HG03066 (cell line): ENCODE data around the gene RIPOR2.
"Not testable (repeated sequence)": the region's sequence is repeated elsewhere in the genome, so short reads cannot be mapped to it uniquely, and the experiment has no call there.

Experiments
- ATAC-seq: cut with Tn5 transposase; IDR thresholded peaks from one replicate; pipeline ENCODE4 v1.9.1; 2021; ENCODE audit warnings: low read depth; ENCODE audit not compliant: unreplicated experiment

The RIPOR2 gene

DNA sequence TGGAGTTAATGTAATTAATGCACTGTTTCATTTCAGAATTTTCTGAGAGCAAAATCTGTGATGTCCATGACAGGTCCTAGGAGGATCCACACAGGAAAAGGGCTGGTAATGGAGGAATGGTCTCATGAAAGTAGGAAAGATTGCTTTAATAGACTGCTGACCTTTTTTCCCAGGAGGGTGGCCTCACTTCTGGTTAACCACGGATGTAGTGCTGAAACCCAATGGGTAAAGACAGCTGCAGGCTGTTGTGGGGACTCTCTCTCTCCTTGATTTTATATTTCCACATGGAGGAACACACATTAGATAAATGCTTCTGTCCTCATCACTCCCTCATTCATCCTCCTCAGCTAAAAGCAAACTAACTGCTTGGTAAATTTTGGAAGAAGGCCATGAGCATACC lies 23.6 kb upstream of the RIPOR2 start:
- ATAC-seq = no peak

DNA sequence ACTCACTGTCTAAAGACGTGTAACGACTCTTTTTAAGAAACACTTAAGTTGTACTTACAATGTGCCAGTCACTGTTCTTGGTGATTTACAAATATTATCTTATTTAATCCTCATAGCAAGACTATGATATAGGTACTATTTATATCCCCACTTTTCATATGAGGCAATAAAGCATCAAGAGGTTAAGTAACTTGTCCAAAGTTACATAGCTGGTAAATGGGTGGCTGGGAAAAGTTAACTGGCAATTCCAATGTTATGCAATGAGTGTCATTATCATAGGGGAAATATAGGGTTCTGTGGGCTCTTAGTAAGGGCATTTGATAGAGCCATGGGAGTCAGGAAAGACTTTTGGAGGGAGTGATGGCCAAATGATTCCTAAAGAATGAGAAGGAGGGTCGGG lies 21.4 kb upstream of the RIPOR2 start:
- no peak for ATAC-seq

- no peak for ATAC-seq
Observed at GRCh38 chr6:24953726-24954125, 18.0 kb upstream of the RIPOR2 start.

GRCh38 chr6:24951811-24952299 lies 16.1 kb upstream of the RIPOR2 start:
- ATAC-seq = no peak

DNA sequence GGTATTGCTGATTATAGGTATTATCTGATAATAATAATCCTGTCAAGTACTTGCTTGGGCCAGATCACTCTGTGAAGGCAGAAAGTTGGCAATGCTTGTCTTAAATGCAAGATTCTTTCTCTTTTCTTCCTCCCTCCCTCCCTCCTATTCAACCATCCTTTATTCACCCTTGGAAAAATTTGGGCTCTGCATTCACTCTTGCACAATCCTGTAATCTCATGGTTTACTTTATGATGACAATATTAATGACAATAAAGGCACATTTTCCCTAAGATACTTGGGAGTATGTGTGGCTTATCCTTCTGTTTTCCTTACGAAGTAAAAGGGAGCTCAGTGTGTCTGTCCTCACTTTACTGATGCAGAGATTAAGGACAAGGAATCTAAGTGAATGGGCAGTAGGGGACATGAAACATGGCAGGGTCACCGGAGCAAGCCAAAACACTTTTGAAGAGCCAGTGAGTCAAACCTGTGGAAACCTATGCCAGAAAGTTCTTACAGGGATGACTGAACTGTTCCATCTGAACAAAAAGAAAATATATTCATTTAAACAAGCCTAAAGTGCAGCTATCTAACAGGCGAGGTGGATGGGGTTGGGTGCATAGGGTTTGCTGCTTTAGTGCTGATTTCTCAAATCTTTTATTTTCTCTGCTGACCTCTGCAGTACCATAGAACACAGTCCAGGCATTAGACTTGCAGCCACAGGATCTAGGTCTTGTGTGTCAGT lies 14.6 kb upstream of the RIPOR2 start:
- no peak for ATAC-seq

DNA sequence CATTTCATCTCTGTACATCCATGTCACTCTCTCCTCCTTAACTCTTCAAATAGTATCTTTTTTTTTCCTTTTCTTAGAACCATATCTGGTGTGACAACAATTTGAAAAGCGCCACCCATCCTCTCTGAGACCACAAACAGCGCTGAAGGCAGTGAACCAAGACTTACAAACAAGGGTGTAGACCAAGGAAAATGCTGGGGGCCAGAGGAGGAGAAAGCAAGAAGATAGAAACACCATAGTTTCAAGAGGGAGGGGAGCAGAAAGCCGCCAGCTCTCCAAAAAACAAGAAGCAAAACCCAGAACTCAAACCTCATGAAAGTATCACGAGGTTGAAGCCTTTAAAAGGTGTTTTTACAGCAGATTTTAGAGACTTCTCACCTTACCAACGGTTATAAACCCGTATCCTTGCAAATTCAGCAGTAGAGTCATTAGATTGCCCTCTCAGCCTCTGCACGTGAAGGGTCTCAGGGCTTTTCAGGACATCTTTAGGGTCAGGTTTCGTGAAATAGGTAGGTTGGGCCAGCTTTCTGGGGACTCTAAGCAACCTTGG lies 13.3 kb upstream of the RIPOR2 start:
- ATAC-seq = peak; percentile 96

DNA sequence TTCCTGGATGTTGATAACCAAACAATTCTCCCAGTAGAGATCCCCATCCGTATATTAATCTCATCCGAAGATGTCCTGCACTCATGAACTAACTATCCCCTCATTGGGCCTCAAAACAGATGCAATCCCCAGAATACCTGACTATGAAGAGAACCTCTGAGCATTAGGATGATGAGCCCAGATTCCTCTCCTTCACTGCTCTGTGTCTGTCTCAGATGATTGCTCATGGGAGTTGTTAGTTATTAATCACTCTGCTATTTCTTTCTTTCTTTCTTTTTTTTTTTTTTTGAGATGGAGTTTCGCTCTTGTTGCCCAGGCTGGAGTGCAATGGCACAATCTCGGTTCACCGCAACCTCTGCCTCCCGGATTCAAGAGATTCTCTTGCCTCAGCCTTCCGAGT lies 12.5 kb upstream of the RIPOR2 start:
- not testable (repeated sequence) for ATAC-seq

DNA sequence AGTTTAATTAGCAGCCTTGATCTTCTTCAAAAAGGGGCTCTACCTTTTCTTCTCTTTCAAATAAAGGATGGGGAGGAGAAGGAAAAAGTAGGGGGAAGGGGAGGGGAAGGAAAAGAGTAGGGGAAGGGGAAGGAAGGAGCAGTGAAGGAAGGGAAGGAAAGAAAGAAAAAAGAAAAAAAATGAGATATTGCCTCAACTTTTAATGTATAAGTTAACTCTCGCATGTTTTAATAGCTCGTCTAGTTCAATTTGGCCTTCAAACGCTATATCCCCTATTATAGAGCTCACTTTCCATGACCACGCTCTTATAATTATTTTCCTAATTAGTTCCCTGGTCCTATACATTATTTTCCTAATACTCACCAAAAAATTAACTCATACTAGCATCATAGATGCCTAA lies 11.9 kb upstream of the RIPOR2 start:
- ATAC-seq = no peak

GRCh38 chr6:24945054-24945453 lies 9.3 kb upstream of the RIPOR2 start:
- ATAC-seq = no peak

DNA sequence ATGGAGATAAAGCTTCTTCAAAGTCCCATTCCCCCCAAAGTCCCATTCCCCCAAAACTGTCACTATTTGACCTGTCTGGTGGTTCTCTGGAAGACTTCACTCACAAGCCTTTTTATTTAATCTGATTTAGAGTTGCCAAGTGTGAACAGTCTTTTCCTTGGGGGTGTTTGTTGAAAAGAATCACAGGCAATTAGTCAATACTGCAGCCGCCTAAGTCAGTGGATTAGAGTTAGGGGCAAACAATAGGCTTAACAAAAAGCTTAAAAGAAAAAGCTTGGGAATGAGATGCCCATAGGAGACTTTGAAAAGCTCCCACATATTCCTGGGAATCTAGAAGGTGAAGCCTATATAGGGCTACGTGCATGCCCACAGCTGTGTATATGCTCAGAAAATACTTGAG lies 8.0 kb upstream of the RIPOR2 start:
- no peak for ATAC-seq

DNA sequence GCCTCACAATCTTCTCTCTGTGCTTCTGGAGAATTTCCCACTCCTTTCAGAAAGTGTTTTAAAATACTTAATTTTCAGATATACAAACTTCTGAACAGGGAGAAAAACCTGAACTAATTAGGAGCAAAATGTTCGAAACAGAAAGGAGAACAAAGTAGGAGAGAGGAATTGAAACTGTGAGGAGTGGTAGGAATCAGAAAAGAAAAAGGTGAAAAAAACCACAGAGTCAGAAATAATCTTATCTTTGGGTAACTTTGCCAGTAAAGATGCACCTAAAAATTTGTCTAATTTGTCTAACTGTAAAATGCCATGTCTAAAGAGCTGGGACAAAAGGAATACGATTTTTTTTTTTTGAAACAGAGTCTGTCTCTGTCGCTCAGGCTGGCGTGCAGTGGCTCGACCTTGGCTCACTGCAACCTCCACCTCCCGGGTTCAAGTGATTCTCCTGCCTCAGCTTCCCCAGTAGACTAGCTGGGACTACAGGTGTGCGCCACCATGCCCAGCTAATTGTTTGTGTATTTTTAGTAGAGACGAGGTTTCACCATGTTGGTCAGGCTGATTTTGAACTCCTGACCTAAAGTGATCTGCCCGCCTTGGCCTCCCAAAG lies 4.7 kb upstream of the RIPOR2 start:
- no peak for ATAC-seq

DNA sequence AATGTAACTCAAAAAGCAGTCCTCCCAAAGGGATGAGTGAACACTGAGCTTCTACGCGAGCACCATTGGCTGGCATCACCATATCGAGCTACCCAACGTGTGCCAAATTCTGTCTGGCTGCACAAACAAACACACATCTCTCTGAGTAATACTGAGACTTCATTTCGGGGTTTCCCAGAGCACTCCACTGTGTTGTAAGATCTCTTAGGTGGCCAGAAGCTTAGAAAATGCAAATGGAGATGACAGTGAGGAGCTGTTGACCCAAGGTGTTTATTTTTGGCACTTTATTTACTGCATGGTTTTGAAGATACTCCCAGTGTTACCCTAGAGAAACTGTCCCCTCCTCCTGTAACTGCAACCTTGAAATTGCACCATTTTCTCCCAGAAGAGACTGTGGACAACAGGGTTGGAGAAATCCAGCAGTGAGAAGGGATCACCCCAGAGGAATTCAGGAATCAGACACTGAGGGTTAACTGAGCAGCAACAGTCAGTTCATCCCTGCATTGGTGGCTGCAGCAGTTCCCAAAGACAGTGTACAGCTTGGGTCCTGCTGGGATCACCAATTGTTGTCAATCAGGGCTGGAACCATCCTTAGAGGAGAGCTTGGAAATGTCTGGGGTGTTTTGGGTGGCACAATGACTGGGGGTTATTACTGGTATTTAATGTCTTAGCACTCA lies 1.0 kb upstream of the RIPOR2 start:
- peak; percentile 56 for ATAC-seq

DNA sequence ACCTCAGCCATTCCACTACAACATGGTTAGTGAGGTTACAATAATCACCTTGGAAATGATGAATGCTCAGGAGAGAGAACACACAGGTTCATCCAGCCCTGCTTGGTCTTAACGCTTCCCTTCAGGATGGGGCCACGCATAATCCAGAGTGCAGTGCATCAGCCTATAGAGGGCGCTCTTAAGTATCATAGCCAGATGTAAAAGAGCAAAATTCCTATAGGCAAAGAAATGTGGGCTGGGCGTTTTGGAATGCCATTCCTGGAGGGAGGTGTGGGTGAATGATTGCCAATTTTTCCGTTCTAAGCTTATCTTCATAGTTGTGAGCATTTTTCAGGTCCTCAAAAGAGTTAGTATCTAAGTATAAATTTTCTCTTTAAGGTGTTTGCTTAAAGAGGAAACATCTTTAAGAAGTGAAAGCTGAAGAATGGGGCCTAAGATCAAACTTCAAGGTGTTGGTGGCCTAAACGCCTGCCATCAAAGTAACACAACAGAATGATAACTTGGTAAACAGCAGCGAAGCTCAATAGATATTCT lies 1.8 kb downstream of the RIPOR2 start:
- ATAC-seq = no peak

DNA sequence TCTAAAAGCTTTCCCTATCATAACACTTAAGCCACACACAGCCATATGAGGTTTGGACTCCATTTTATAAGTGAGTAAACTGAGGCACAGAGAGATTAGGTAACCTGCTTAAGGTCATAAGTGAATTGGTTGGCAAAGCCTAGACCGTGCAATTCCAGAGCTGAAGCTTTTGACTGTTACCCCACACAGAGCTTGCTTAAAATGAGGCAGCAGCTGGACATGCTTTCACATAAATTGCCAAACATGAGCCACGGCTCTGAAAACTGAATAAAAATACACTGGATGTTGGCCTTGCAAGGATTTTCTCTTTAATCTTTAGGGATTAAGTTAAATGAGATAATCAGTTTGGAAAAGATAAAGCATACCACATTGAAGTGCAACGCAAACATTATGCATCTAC lies 2.5 kb downstream of the RIPOR2 start:
- peak; percentile 1 for ATAC-seq

DNA sequence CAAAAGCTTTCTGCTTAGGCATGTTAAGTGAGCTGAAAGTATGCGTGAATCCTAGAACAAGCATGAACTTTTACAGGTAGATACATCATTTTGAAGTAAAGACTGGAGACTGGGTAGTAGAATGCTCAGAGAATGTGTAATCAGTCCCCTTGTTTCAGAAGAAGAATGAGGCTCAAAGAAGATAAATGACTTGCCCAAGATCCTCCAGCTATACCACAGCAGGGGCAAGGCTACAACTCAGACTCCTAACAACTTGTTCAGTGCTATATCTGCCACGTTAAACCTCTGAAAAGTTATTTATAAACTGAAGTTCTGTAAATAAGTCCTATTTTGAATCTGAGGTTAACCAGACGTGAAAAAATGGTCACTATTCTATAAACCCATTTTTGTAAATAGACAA lies 2.9 kb downstream of the RIPOR2 start:
- ATAC-seq = peak; percentile 33

- peak; percentile 37 for ATAC-seq
Observed at GRCh38 chr6:24931718-24932691, 3.8 kb downstream of the RIPOR2 start.

DNA sequence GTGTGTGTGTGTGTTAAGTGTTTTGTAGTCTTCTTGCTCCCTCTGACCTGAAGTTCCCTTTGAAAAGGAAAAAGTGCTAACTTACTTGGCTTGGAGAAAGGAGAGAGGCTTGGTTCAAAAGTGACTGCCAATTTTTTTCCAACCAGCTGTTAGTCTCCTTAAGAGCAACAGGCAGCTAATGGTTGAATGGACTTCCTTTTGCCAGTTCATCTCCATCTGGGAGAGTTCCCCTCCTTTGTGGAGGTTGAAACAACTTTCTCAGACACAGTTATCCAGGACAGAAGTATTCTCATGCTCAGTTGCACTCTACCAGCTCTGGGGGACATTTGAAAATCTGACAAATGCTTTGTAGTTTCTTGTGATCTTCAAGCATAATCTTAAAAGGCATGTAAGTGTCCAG lies 4.5 kb downstream of the RIPOR2 start:
- no peak for ATAC-seq

DNA sequence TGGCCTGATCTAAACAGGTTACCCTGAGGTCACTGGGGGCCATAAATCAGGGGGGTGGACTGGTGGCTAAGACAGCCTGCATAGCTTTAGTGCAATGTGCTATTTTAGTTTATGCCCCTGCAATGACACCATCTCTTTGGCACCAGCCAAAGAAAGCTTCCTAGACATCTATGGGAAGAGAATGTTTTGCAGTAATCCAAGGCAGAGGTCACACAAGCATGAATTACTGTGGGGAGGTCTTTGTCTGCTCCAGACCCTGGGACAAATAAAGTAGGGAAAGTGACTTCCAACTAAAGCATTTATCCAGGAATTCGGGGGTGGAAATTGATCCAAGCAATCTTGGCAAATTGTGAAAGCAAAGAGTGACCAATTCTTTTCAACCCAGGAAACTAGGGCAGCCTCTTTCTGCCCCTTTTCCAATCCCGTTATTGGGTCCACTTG lies 5.3 kb downstream of the RIPOR2 start:
- ATAC-seq = no peak

DNA sequence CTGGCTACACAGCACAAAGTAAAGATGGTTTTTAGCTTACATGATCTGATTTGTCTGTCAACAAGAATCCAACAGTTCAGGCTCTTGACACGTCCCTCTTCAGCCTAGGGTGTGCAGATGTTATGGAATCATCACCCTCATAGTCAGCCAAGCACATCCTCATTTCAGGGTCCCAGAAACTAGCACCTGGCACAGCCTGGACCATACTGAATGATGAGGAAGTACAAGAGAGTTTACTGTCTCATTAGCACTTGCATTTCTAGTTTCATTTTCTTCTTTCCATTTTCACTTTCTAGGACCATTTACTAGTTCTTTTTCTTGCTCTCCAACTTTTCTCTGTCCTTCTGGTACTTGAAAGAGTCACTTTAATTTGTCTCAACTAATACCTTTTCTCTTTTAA lies 6.5 kb downstream of the RIPOR2 start:
- no peak for ATAC-seq
